Bronchial epithelial cell (primary cell): ENCODE measurements around the gene SHF. TPM values are rescaled to one million over a fixed set of nuclear protein-coding genes. Genes with fewer than 3 reads are reported as not detected.

Experiments
- DNase-seq: peaks from one replicate; pipeline ENCODE4 v3.0.0-alpha.2; 2010; ENCODE audit warnings: low read depth
- FAIRE-seq: peaks from 2 replicates; lab custom pipeline; 2011; peaks lifted over from hg19 to GRCh38; lab: Jason Lieb, UNC
- H3K27me3 ChIP-seq: 2 replicates; pipeline ENCODE4 v1.5.1; 2011; ENCODE audit warnings: low read length; ENCODE audit not compliant: control insufficient read depth, insufficient read depth
- H3K36me3 ChIP-seq: 2 replicates; pipeline ENCODE4 v1.5.1; 2011; ENCODE audit warnings: low read length; ENCODE audit not compliant: control insufficient read depth, insufficient read depth
- H3K4me3 ChIP-seq: 2 replicates; pipeline ENCODE4 v1.5.1; 2011; ENCODE audit warnings: mild to moderate bottlenecking, low read depth, low read length, control low read depth
- CTCF ChIP-seq: IDR thresholded peaks from 2 replicates; pipeline ENCODE4 v1.5.1; 2011; ENCODE audit warnings: mild to moderate bottlenecking, moderate library complexity, low read length, control low read depth, inconsistent platforms; ENCODE audit not compliant: insufficient read depth, severe bottlenecking
- total RNA-seq: library from RNA; depleted of rRNA; stranded (reverse); fragments of >200 nt; gene quantifications from 2 replicates; pipeline ENCODE4 v1.2.1, GENCODE V29; 2014

Gene SHF
- total RNA-seq, 1 donor from 2014 or later = 0.79 TPM

- Histone ChIP-seq H3K27me3 (no peaks in the 10 kb centered on the region), H3K36me3 (peaks cover 20% of the 10 kb centered on the region), H3K4me3 (no peak overlapping the region)
- no peak for TF ChIP-seq CTCF
- DNase-seq (peak; percentile 90), FAIRE-seq (no peak)
Measured at GRCh38 chr15:45156744-45157455, 30.9 kb downstream of the SHF start.

- DNase-seq (no peak), FAIRE-seq (no peak)
- Histone ChIP-seq H3K27me3 (no peaks in the 10 kb centered on the region), H3K4me3 (no peak overlapping the region), H3K36me3 (peaks cover 18% of the 10 kb centered on the region)
- no peak for TF ChIP-seq CTCF
Measured at GRCh38 chr15:45155739-45156138, 32.0 kb downstream of the SHF start.

GRCh38 chr15:45151998-45152828 is 35.6 kb downstream of the SHF start:
- Histone ChIP-seq H3K27me3 (no peaks in the 10 kb centered on the region), H3K36me3 (peaks cover 28% of the 10 kb centered on the region), H3K4me3 (no peak overlapping the region)
- no peak for DNase-seq
- FAIRE-seq = no peak
- TF ChIP-seq CTCF = no peak

GRCh38 chr15:45150997-45151396 is 36.8 kb downstream of the SHF start:
- H3K4me3 ChIP-seq = no peak overlapping the region
- FAIRE-seq (no peak), DNase-seq (no peak)
- no peaks in the 10 kb centered on the region for H3K27me3 ChIP-seq
- H3K36me3 ChIP-seq = peaks cover 30% of the 10 kb centered on the region
- no peak for TF ChIP-seq CTCF

GRCh38 chr15:45150481-45150880 is 37.3 kb downstream of the SHF start:
- no peak for DNase-seq
- no peak for TF ChIP-seq CTCF
- H3K4me3 ChIP-seq = no peak overlapping the region
- peaks cover 27% of the 10 kb centered on the region for H3K36me3 ChIP-seq
- FAIRE-seq = peak; percentile 47
- no peaks in the 10 kb centered on the region for H3K27me3 ChIP-seq
